GM18858 (cell line): ENCODE results near the gene ARHGAP6.
"Not testable (repeated sequence)": the region's sequence is repeated elsewhere in the genome, so short reads cannot be mapped to it uniquely, and the experiment has no call there.

Source experiments
- ATAC-seq: cut with Tn5 transposase; IDR thresholded peaks from one replicate; pipeline ENCODE4 v1.9.1; 2021; ENCODE audit not compliant: unreplicated experiment

ARHGAP6 gene

GRCh38 chrX:11123087-11123486, 542.6 kb downstream of the ARHGAP6 start:
- not testable (repeated sequence) for ATAC-seq

GRCh38 chrX:11119313-11119943, 546.3 kb downstream of the ARHGAP6 start:
- no peak for ATAC-seq

- ATAC-seq, result no peak
Observed at GRCh38 chrX:11117745-11118144, 548.0 kb downstream of the ARHGAP6 start.

- ATAC-seq, result no peak
Observed at GRCh38 chrX:11113731-11114130, 552.0 kb downstream of the ARHGAP6 start.

GRCh38 chrX:11111947-11112346, 553.8 kb downstream of the ARHGAP6 start:
- no peak for ATAC-seq

GRCh38 chrX:11111037-11111851, 554.5 kb downstream of the ARHGAP6 start, which contains the start of gene HCCS:
Gene HCCS, plus strand, starts transcription at chrX:11111332. Its CDS starts 729 bp downstream, at chrX:11112061.
- peak; percentile 73 for ATAC-seq

- ATAC-seq, result no peak
Observed at GRCh38 chrX:11109968-11110367, 555.8 kb downstream of the ARHGAP6 start.

GRCh38 chrX:11108253-11108941, 557.3 kb downstream of the ARHGAP6 start:
- ATAC-seq, result no peak

- no peak for ATAC-seq
Observed at GRCh38 chrX:11105080-11105479, 560.6 kb downstream of the ARHGAP6 start.

- no peak for ATAC-seq
Observed at GRCh38 chrX:11103751-11104150, 562.0 kb downstream of the ARHGAP6 start.

GRCh38 chrX:11103006-11103405, 562.7 kb downstream of the ARHGAP6 start:
- no peak for ATAC-seq

GRCh38 chrX:11100281-11101035, 565.3 kb downstream of the ARHGAP6 start:
- ATAC-seq, result no peak

GRCh38 chrX:11099465-11099864, 566.3 kb downstream of the ARHGAP6 start:
- no peak for ATAC-seq

GRCh38 chrX:11097933-11098332, 567.8 kb downstream of the ARHGAP6 start:
- ATAC-seq, result no peak

GRCh38 chrX:11089802-11090201, 575.9 kb downstream of the ARHGAP6 start:
- ATAC-seq, result no peak
